NCI-H2171 treated with DMSO at 0.1 percent for 48 hours (cell line): ENCODE data around the gene SPRYD3.

Experiments
- DNase-seq: peaks from one replicate; lab custom pipeline; 2025; lab: John Stamatoyannopoulos, UW

SPRYD3 gene

GRCh38 chr12:53063708-53064612 lies 15.2 kb downstream of the SPRYD3 start:
- peak; percentile 60 for DNase-seq

GRCh38 chr12:53062977-53063707 lies 16.0 kb downstream of the SPRYD3 start:
- no peak for DNase-seq

GRCh38 chr12:53062011-53062961 lies 16.9 kb downstream of the SPRYD3 start:
- peak; percentile 48 for DNase-seq

DNA sequence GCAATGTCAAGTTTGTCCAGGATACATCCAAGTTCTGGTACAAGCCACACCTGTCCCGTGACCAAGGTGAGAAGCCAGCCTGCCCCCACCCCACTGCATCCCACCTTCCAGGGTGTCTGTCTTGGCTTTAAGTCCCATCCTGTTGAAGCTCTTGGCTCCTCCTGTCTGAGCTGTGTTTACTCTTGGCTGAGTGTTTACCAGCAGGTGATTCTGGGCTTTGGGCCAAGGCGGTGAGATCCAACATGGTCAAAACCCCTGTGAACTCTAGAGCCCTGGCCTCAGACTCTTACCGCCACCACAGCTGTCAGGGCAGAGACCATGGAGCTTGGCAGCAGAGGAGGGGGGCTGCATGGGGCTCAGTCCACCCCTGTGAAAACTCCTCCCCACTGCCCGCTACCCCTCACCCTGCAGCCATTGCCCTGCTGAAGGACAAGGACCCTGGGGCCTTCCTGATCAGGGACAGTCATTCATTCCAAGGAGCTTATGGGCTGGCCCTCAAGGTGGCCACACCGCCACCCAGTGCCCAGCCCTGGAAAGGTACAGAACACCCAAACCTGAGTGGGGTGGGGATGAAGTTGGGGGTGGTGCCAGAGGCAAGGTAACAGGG lies 17.7 kb downstream of the SPRYD3 start:
- peak; percentile 84 for DNase-seq

DNA sequence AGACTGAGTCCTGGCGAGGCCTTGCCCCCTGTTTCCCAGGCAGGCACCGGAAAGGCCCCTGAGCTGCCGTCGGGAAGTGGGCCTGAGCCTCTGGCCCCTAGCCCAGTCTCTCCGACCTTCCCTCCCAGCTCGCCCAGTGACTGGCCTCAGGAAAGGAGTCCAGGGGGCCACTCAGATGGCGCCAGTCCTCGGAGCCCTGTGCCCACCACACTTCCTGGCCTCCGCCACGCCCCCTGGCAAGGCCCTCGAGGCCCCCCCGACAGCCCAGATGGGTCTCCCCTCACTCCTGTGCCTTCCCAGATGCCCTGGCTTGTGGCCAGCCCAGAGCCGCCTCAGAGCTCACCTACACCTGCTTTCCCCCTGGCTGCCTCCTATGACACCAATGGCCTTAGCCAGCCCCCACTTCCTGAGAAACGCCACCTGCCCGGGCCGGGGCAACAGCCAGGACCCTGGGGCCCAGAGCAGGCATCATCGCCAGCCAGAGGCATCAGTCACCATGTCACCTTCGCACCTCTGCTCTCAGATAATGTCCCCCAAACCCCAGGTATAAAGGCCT lies 18.4 kb downstream of the SPRYD3 start:
- DNase-seq = peak; percentile 80

- DNase-seq = no peak
These were observed 19.0 kb downstream of the SPRYD3 start for GRCh38 chr12:53060064-53060720.

GRCh38 chr12:53059434-53060063 lies 19.6 kb downstream of the SPRYD3 start:
- DNase-seq = no peak

- no peak for DNase-seq
These were observed 20.3 kb downstream of the SPRYD3 start for GRCh38 chr12:53058674-53059433.

DNA sequence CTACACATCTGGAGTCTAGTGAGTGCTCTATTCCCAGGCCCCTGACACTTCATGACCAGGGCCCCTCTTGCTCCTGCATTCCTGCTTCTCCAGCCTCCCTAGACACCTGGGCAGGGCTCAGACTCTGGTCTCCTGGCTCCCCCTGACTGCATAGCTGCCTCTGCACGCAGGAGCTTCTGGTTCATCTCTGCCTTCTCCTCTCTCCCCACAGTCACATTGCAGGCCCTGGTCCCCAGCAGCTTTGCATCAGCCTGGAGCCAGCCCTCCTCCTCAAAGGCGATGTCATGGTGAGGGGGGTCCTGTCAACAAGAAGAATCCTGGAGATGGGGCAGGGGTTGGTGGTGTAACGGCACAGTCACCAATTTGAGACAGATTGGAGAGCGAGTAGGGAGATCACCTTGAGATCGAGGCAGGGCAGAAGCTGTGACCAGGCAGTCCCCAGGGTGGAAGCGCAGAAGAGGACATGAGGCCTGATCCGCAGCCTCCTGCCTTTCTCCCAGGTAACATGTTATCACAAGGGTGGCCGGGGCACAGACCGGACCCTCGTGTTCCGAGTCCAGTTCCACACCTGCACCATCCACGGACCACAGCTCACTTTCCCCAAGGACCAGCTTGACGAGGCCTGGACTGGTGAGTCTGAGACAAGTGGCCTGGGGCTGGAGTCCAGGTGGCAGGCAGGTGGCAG lies 21.2 kb downstream of the SPRYD3 start:
- no peak for DNase-seq

DNA sequence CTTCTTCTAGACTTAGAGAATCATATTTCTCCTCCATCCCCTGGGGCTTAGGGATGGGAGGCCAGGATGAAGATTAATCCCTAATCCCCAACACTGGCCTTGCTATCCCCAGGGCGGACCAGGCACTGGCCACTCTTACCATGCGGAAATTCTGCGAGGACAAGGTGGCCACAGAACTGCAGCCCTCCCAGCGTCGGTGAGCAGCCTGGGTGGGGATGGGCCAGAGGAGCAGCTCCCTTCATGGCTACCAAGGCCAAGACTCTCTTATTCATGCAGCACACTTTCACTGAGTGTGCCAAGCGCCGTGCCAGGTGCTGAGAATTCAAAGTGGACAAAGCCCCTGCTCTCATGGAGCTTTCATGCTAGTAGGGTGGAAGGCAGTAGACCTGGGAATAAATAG lies 22.3 kb downstream of the SPRYD3 start:
- no peak for DNase-seq

DNA sequence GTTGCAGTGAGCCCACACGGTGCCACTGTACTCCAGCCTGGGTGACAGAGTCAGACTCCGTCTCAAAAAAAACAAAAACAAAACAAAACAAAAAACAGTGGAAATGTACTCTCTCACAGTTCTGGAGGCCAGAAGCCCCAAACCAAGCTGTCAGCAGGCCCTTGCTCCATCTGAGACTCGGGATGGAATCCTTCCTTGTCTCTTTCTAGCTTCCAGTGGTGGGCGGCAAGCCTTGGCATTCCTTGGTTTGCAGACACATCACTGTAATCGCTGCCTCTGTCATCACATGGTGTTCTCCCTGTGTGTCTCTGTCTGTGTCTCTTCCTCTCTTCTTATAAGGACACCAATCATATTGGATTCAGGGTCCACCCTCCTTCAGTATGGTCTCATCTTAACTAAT lies 22.9 kb downstream of the SPRYD3 start:
- DNase-seq = no peak

DNA sequence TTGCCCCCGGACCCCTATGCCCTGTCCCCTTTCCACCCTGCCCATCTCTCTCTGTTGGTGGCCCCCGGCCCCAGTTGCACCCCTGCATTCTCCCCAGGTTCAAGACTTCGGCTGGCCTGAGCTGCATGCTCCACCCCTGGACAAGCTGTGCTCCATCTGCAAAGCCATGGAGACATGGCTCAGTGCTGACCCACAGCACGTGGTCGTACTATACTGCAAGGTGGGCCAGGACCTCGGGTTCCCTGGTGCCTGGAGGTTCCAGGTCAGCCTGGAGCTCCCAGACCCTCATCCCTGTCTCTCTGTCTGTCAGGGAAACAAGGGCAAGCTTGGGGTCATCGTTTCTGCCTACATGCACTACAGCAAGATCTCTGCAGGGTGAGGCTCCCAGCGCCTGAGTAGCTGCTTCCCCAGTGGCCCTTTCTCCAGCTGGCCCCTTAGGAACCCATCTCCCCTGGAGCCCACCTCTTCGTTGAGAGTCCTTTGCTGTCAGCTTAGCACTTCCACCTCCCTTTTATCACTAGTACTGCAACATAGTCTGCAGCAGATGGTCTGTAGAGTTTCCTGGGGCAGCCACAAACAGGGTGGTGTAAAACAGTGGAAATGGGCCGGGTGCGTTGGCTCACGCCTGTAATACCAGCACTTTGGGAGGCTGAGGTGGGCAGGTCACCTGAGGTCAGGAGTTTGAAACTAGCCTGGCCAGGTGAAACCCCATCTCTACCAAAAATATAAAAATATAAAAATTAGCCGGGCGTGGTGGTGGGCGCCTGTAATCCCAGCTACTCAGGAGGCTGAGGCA lies 23.5 kb downstream of the SPRYD3 start:
- DNase-seq = peak; percentile 27

GRCh38 chr12:53054112-53054878 lies 24.9 kb downstream of the SPRYD3 start:
- peak; percentile 97 for DNase-seq

- DNase-seq = peak; percentile 88
These were observed 25.7 kb downstream of the SPRYD3 start for GRCh38 chr12:53053218-53054111.

GRCh38 chr12:53052419-53053217 lies 26.6 kb downstream of the SPRYD3 start:
- DNase-seq = no peak
